Measurements from ENCODE around the gene CASQ1.

GRCh38 chr1:160225345-160225744 is 35.0 kb downstream of the CASQ1 start:
- TF ChIP-seq NR2C2 (CRISPR knock-in tag; IDR thresholded peaks at IDR 0.05) (no peak), JUN (CRISPR knock-in tag; IDR thresholded peaks at IDR 0.05) (no peak), CTCF (IDR thresholded peaks at IDR 0.05) (no peak), E2F1 (CRISPR knock-in tag; IDR thresholded peaks at IDR 0.05) (no peak), ZNF512 (CRISPR knock-in tag; IDR thresholded peaks at IDR 0.05; ENCODE audit: borderline replicate concordance) (no peak), CBFB (CRISPR knock-in tag; IDR thresholded peaks at IDR 0.05; ENCODE audit: low read depth) (no peak), SP1 (CRISPR knock-in tag; conservative IDR thresholded peaks at IDR 0.05) (no peak), ATF2 (CRISPR knock-in tag; IDR thresholded peaks at IDR 0.05; ENCODE audit: borderline replicate concordance, low read depth) (no peak)

Data from WTC11 (cell line).